PFSK-1 (cell line): Measurements from ENCODE around the gene SPTLC1.

Experiments
- POLR2AphosphoS5 ChIP-seq: IDR thresholded peaks from 2 replicates; pipeline ENCODE4 v1.6.1; 2012; ENCODE audit warnings: low read depth, mild to moderate bottlenecking, control low read depth, low read length, moderate library complexity
- REST ChIP-seq, 2 experiments: IDR thresholded peaks; 2 replicates each; pipeline versions ENCODE4 v1.6.1 to v1.8.0; 2011 to 2012; ENCODE audit warnings: low read depth in 2 of 2, low read length in 2 of 2, control low read depth in 1 of 2, inconsistent platforms in 1 of 2, mild to moderate bottlenecking in 1 of 2, moderate library complexity in 1 of 2; ENCODE audit not compliant: insufficient read depth in 1 of 2
- SIN3A ChIP-seq: IDR thresholded peaks from 2 replicates; pipeline ENCODE4 v1.6.1; 2012; ENCODE audit warnings: mild to moderate bottlenecking, low read length, moderate library complexity, borderline replicate concordance; ENCODE audit not compliant: insufficient read depth
- TAF1 ChIP-seq: IDR thresholded peaks from 2 replicates; pipeline ENCODE4 v1.6.1; 2012; ENCODE audit warnings: low read length, control low read depth, borderline replicate concordance; ENCODE audit not compliant: insufficient read depth

DNA sequence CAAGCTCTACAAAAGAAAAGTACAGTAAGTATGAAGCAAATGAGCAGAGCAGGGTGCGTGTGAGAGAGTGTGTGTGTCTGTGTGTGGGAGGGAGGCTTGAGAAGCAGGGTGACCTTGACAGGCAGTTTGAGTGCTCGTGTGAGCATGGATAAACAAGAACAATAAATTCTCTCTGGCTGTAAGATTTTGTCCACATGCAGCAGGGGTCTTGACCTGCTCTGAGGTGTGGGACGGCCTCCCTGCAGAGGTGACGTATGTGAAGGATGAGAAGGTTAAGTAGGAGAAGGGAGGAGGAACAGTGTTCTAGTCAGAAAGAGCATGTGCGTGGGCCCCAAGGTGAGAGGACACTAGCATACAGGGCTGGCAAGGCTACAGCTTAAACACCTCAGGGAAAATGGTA lies 49.0 kb downstream of the SPTLC1 start:
- TF ChIP-seq POLR2AphosphoS5 (no peak), SIN3A (no peak), REST (IDR thresholded peaks at IDR 0.05; ENCODE audit: insufficient read depth in 1 of 2, low read depth in 2 of 2, low read length in 2 of 2) (no peak), TAF1 (no peak)
